Measurements from ENCODE around the gene FMN1.
A peak's percentile ranks its signal among the peaks of the same experiment; 100 is the strongest.

FMN1 gene

DNA sequence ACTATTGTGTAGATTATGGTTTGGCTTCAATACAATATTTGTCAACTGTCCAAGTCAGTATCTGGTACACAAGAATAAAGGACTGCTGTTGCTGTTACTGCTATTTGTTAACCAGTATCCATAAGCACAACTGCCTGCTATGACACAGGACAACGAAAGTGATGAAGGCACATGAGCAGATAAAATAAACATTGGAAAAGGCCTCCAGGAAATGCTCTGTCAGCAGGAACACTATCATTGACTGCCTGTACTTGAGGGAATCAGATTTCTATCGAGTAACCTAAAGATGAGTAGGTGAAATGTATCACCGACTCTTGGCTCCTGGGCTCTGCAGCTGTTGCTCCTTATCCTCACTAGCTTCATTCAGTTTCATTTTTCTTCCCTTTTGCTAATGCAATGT lies 56.5 kb downstream of the FMN1 start:
- no peak overlapping the region for H3K27ac ChIP-seq (ENCODE audit: low read depth, low read length)
- H3K27me3 ChIP-seq (ENCODE audit: control insufficient read depth, insufficient read depth, low read length), result no peaks in the 10 kb centered on the region
- no peak overlapping the region for H3K4me3 ChIP-seq (ENCODE audit: low read depth, low read length)
- H3K36me3 ChIP-seq (ENCODE audit: control insufficient read depth, insufficient read depth, low read length), result no peaks in the 10 kb centered on the region
- 0 out of 2 replicates have a peak, but pooled peaks cover 3% of the 10 kb centered on the region for H3K4me1 ChIP-seq (ENCODE audit: control insufficient read depth, insufficient read depth, low read length)
- no peak overlapping the region for H3K9ac ChIP-seq (ENCODE audit: low read length)
- no peaks in the 10 kb centered on the region for H3K9me3 ChIP-seq (ENCODE audit: control insufficient read depth, insufficient read depth, low read depth, low read length)

GRCh38 chr15:33137101-33137500 lies 57.4 kb downstream of the FMN1 start:
- Histone ChIP-seq H3K27me3 (ENCODE audit: control insufficient read depth, insufficient read depth, low read length) (no peaks in the 10 kb centered on the region), H3K9ac (ENCODE audit: low read length) (no peak overlapping the region), H3K27ac (ENCODE audit: low read depth, low read length) (no peak overlapping the region), H3K4me3 (ENCODE audit: low read depth, low read length) (no peak overlapping the region), H3K36me3 (ENCODE audit: control insufficient read depth, insufficient read depth, low read length) (no peaks in the 10 kb centered on the region), H3K9me3 (ENCODE audit: control insufficient read depth, insufficient read depth, low read depth, low read length) (no peaks in the 10 kb centered on the region), H3K4me1 (ENCODE audit: control insufficient read depth, insufficient read depth, low read length) (0 out of 2 replicates have a peak, but pooled peaks cover 5% of the 10 kb centered on the region)

- H3K4me3 ChIP-seq (ENCODE audit: low read depth, low read length), result no peak overlapping the region
- no peak overlapping the region for H3K27ac ChIP-seq (ENCODE audit: low read depth, low read length)
- H3K9me3 ChIP-seq (ENCODE audit: control insufficient read depth, insufficient read depth, low read depth, low read length), result no peaks in the 10 kb centered on the region
- no peak overlapping the region for H3K9ac ChIP-seq (ENCODE audit: low read length)
- no peaks in the 10 kb centered on the region for H3K36me3 ChIP-seq (ENCODE audit: control insufficient read depth, insufficient read depth, low read length)
- no peaks in the 10 kb centered on the region for H3K27me3 ChIP-seq (ENCODE audit: control insufficient read depth, insufficient read depth, low read length)
- peaks cover 11% of the 10 kb centered on the region; the same call in 1 of the 2 replicates for H3K4me1 ChIP-seq (ENCODE audit: control insufficient read depth, insufficient read depth, low read length)
Measured at GRCh38 chr15:33136353-33136752, 58.2 kb downstream of the FMN1 start.

- H3K4me1 ChIP-seq (ENCODE audit: control insufficient read depth, insufficient read depth, low read length), result peaks cover 11% of the 10 kb centered on the region; the same call in 1 of the 2 replicates
- no peaks in the 10 kb centered on the region for H3K36me3 ChIP-seq (ENCODE audit: control insufficient read depth, insufficient read depth, low read length)
- no peak overlapping the region for H3K4me3 ChIP-seq (ENCODE audit: low read depth, low read length)
- H3K27me3 ChIP-seq (ENCODE audit: control insufficient read depth, insufficient read depth, low read length), result no peaks in the 10 kb centered on the region
- H3K27ac ChIP-seq (ENCODE audit: low read depth, low read length), result no peak overlapping the region
- H3K9ac ChIP-seq (ENCODE audit: low read length), result no peak overlapping the region
- no peaks in the 10 kb centered on the region for H3K9me3 ChIP-seq (ENCODE audit: control insufficient read depth, insufficient read depth, low read depth, low read length)
Measured at GRCh38 chr15:33135355-33135781, 59.1 kb downstream of the FMN1 start.

DNA sequence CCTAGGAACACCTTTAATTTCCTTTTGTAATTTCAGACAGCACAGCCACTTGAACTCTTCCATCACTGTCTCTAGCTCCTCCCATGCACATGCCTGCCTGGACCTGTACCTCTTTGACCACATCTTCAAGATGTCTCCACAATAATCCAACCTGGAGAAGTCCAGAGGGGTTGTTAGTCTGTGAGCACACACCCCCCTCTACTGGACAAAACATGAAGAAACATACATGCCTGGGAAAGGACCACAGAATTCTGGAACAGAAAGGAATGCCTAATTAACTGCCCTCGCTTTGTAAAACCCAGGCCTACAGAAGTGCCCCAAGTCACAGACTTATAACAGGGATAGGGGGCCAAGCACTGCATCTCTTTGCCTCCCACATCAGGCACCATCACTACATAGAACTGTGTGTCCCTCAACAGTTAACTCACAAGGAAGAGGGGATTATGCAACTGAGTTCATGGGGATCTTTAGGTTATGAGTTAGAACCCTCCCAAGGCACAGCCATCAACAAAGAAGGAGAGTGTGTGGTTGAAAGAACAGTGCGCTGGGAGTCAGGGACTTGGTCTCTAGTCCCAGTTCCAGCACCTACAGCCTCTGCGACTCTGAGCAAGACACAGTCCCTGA lies 61.7 kb downstream of the FMN1 start:
- H3K9me3 ChIP-seq (ENCODE audit: control insufficient read depth, insufficient read depth, low read depth, low read length), result no peaks in the 10 kb centered on the region

GRCh38 chr15:33132233-33132580 lies 62.3 kb downstream of the FMN1 start:
- Histone ChIP-seq H3K9me3 (ENCODE audit: control insufficient read depth, insufficient read depth, low read depth, low read length) (no peaks in the 10 kb centered on the region), H3K4me1 (ENCODE audit: control insufficient read depth, insufficient read depth, low read length) (peaks cover 12% of the 10 kb centered on the region; the same call in 1 of the 2 replicates), H3K9ac (ENCODE audit: low read length) (no peak overlapping the region), H3K27ac (ENCODE audit: low read depth, low read length) (no peak overlapping the region), H3K27me3 (ENCODE audit: control insufficient read depth, insufficient read depth, low read length) (no peaks in the 10 kb centered on the region), H3K36me3 (ENCODE audit: control insufficient read depth, insufficient read depth, low read length) (no peaks in the 10 kb centered on the region), H3K4me3 (ENCODE audit: low read depth, low read length) (no peak overlapping the region)

More for the DNA sequence above, 61.7 kb downstream of the FMN1 start:
- Histone ChIP-seq H3K27ac (ENCODE audit: low read depth, low read length) (no peak overlapping the region), H3K4me1 (ENCODE audit: control insufficient read depth, insufficient read depth, low read length) (peaks cover 11% of the 10 kb centered on the region; the same call in 1 of the 2 replicates), H3K36me3 (ENCODE audit: control insufficient read depth, insufficient read depth, low read length) (no peaks in the 10 kb centered on the region), H3K9ac (ENCODE audit: low read length) (no peak overlapping the region), H3K4me3 (ENCODE audit: low read depth, low read length) (no peak overlapping the region), H3K27me3 (ENCODE audit: control insufficient read depth, insufficient read depth, low read length) (no peaks in the 10 kb centered on the region)

GRCh38 chr15:33131552-33132232 lies 62.8 kb downstream of the FMN1 start:
- Histone ChIP-seq H3K27ac (ENCODE audit: low read depth, low read length) (no peak overlapping the region), H3K9me3 (ENCODE audit: control insufficient read depth, insufficient read depth, low read depth, low read length) (no peaks in the 10 kb centered on the region), H3K9ac (ENCODE audit: low read length) (no peak overlapping the region), H3K27me3 (ENCODE audit: control insufficient read depth, insufficient read depth, low read length) (no peaks in the 10 kb centered on the region), H3K4me1 (ENCODE audit: control insufficient read depth, insufficient read depth, low read length) (peaks cover 17% of the 10 kb centered on the region; the same call in 1 of the 2 replicates), H3K4me3 (ENCODE audit: low read depth, low read length) (no peak overlapping the region), H3K36me3 (ENCODE audit: control insufficient read depth, insufficient read depth, low read length) (no peaks in the 10 kb centered on the region)

- peak overlapping the region; percentile 68 for H3K9ac ChIP-seq (ENCODE audit: low read length)
- peaks cover 20% of the 10 kb centered on the region for H3K4me1 ChIP-seq (ENCODE audit: control insufficient read depth, insufficient read depth, low read length)
- no peaks in the 10 kb centered on the region for H3K27me3 ChIP-seq (ENCODE audit: control insufficient read depth, insufficient read depth, low read length)
- H3K4me3 ChIP-seq (ENCODE audit: low read depth, low read length), result peak overlapping the region; percentile 11; the same call in 1 of the 2 replicates
- peak overlapping the region; percentile 3; the same call in 1 of the 2 replicates for H3K27ac ChIP-seq (ENCODE audit: low read depth, low read length)
- H3K36me3 ChIP-seq (ENCODE audit: control insufficient read depth, insufficient read depth, low read length), result no peaks in the 10 kb centered on the region
- H3K9me3 ChIP-seq (ENCODE audit: control insufficient read depth, insufficient read depth, low read depth, low read length), result no peaks in the 10 kb centered on the region
Measured at GRCh38 chr15:33126559-33127290, 67.8 kb downstream of the FMN1 start.

DNA sequence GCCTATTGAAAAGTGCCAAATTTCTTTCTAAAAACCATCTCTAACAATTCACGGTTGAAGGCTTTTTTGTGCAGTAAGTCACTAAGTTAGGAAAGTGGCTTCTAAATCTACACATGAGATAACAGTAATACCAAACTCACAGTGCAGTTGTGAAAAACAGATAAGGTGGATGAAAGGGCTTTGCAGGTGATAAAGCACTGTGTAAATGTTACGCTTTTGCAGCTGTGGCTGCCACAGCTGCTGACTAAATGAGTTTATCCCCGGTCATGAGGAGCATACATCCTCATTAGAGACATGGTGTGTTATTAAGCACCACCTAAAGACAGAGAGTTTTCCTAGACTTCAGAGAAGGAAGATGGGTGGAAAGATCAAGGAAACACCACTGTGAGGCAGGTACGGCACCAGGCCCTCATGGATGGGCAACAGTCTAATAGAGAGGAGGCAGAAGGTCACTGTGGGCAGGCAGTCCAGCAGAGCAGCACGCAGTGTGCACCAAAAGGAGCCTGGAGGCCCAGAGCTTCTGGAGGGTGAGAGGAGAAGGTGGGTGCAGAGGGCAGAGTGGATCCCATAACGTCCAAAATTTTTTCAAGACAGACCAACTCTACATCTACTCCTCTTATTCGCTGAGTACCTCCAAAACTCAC lies 68.5 kb downstream of the FMN1 start:
- H3K36me3 ChIP-seq (ENCODE audit: control insufficient read depth, insufficient read depth, low read length), result no peaks in the 10 kb centered on the region
- peak overlapping the region; percentile 11; the same call in 1 of the 2 replicates for H3K4me3 ChIP-seq (ENCODE audit: low read depth, low read length)
- H3K27me3 ChIP-seq (ENCODE audit: control insufficient read depth, insufficient read depth, low read length), result no peaks in the 10 kb centered on the region
- peaks cover 17% of the 10 kb centered on the region for H3K4me1 ChIP-seq (ENCODE audit: control insufficient read depth, insufficient read depth, low read length)
- no peaks in the 10 kb centered on the region for H3K9me3 ChIP-seq (ENCODE audit: control insufficient read depth, insufficient read depth, low read depth, low read length)
- H3K9ac ChIP-seq (ENCODE audit: low read length), result peak overlapping the region; percentile 68
- H3K27ac ChIP-seq (ENCODE audit: low read depth, low read length), result peak overlapping the region; percentile 3; the same call in 1 of the 2 replicates

DNA sequence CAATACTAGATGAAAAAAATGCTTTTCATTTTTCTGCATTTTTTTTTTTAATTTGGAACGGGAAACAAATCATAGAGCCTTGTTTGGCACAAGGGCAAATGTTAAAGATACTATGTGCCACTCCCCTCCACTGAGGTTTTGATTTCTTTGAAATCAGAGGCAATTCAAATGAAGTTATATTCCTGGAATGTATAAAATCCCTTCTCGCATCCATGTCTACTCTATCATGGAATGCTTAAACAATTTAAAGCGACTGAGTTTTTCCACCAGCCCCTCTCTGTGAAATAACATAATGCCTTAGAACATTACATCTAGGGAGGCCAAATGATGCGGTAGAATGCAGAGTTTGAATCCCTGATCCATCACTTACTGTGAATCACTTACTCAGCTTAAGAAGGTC lies 69.7 kb downstream of the FMN1 start:
- H3K4me1 ChIP-seq (ENCODE audit: control insufficient read depth, insufficient read depth, low read length), result peaks cover 17% of the 10 kb centered on the region
- H3K9me3 ChIP-seq (ENCODE audit: control insufficient read depth, insufficient read depth, low read depth, low read length), result no peaks in the 10 kb centered on the region
- no peak overlapping the region for H3K9ac ChIP-seq (ENCODE audit: low read length)
- H3K4me3 ChIP-seq (ENCODE audit: low read depth, low read length), result no peak overlapping the region
- no peak overlapping the region for H3K27ac ChIP-seq (ENCODE audit: low read depth, low read length)
- H3K36me3 ChIP-seq (ENCODE audit: control insufficient read depth, insufficient read depth, low read length), result no peaks in the 10 kb centered on the region
- no peaks in the 10 kb centered on the region for H3K27me3 ChIP-seq (ENCODE audit: control insufficient read depth, insufficient read depth, low read length)
